GM12878 (cell line): ENCODE results near the gene CMSS1. TPM values are rescaled to one million over a fixed set of nuclear protein-coding genes. Genes with fewer than 3 reads are reported as not detected.

Experiments used
- ATAC-seq: fragments of 200-7000 bp; cut with Tn5 transposase; 3 replicates; pipeline ENCODE4 v1.9.1; 2020; ENCODE audit warnings: mild to moderate bottlenecking, moderate library complexity
- BruUV-seq: library from RNA; stranded (reverse); fragments of 400-500 nt; replicated peaks from 2 replicates; lab custom pipeline; 2021; lab: Mats Ljungman, UMichigan
- CTCF ChIA-PET: fragments of 300-600 bp; sonication (Branson Sonifier 250); formaldehyde crosslinking; extraction: SDS; loops from one replicate; lab custom pipeline; 2021; ENCODE audit warnings: inconsistent platforms; lab: Yijun Ruan, JAX
- POLR2A ChIA-PET: fragments of 350-600 bp; formaldehyde crosslinking; extraction: SDS; loops from one replicate; lab custom pipeline; 2021; ENCODE audit warnings: inconsistent platforms; lab: Charles Lee
- RAD21 ChIA-PET: fragments of 300-600 bp; sonication (Branson Sonifier 250); formaldehyde crosslinking; loops from one replicate; lab custom pipeline; 2023; ENCODE audit warnings: antibody characterized with exemption; ENCODE audit not compliant: unreplicated experiment; lab: Charles Lee
- SMC1A ChIA-PET: fragments of 300-600 bp; sonication (Branson Sonifier 250); formaldehyde crosslinking; loops from one replicate; lab custom pipeline; 2023; ENCODE audit not compliant: unreplicated experiment, uncharacterized antibody; lab: Charles Lee
- DNase-seq: peaks from one replicate; pipeline ENCODE4 v3.0.0-alpha.2; 2011; ENCODE audit warnings: low read depth, low spot score
- FAIRE-seq: peaks from 3 replicates; lab custom pipeline; 2011; peaks lifted over from hg19 to GRCh38; lab: Jason Lieb, UNC
- H2AFZ ChIP-seq: 2 replicates; pipeline ENCODE4 v1.6.0; 2011; ENCODE audit warnings: low read depth, low read length, control low read depth; ENCODE audit not compliant: control insufficient read depth
- H3K27ac ChIP-seq: 2 replicates; pipeline ENCODE4 v1.5.1; 2011; ENCODE audit warnings: control low read depth; ENCODE audit not compliant: control insufficient read depth, insufficient read depth
- H3K27me3 ChIP-seq, 2 experiments: replicated peaks in 1 of 2; 2 replicates each; pipeline versions ENCODE4 v1.6.0 to v1.6.1; 2011; ENCODE audit warnings: low read length in 1 of 2; ENCODE audit not compliant: control insufficient read depth in 2 of 2, insufficient read depth in 2 of 2
- H3K36me3 ChIP-seq, 2 experiments: 2 replicates each; pipeline ENCODE4 v1.5.1; 2011; ENCODE audit warnings: low read length in 1 of 2; ENCODE audit not compliant: control insufficient read depth in 2 of 2, insufficient read depth in 2 of 2
- H3K4me1 ChIP-seq: 2 replicates; pipeline ENCODE4 v1.6.1; 2011; ENCODE audit warnings: mild to moderate bottlenecking, low read length, moderate library complexity, mixed read lengths; ENCODE audit not compliant: control insufficient read depth, insufficient read depth
- H3K4me2 ChIP-seq: 2 replicates; pipeline ENCODE4 v1.6.0; 2011; ENCODE audit warnings: control low read depth; ENCODE audit not compliant: control insufficient read depth, insufficient read depth
- H3K4me3 ChIP-seq: fragments of 200-600 bp; sonication (generic); 2 replicates; pipeline ENCODE4 v1.5.1; 2016
- H3K79me2 ChIP-seq: 2 replicates; pipeline ENCODE4 v1.6.0; 2011; ENCODE audit warnings: low read length; ENCODE audit not compliant: control insufficient read depth, insufficient read depth
- H3K9ac ChIP-seq: 2 replicates; pipeline ENCODE4 v1.8.0; 2011; ENCODE audit warnings: low read length, control low read depth, mixed read lengths; ENCODE audit not compliant: control insufficient read depth, insufficient read depth
- H3K9me3 ChIP-seq: replicated peaks from 3 replicates; pipeline ENCODE4 v1.5.1; 2011; ENCODE audit warnings: mild to moderate bottlenecking, low read length; ENCODE audit not compliant: control insufficient read depth, insufficient read depth
- H4K20me1 ChIP-seq: 2 replicates; pipeline ENCODE4 v1.6.0; 2011; ENCODE audit not compliant: control insufficient read depth, insufficient read depth
- HDAC2 ChIP-seq: fragments of 200-600 bp; sonication (generic); IDR thresholded peaks from 2 replicates; pipeline ENCODE4 v1.6.1; 2017
- SMARCA5 ChIP-seq: fragments of 450-650 bp; IDR thresholded peaks from 2 replicates; pipeline ENCODE4 v1.6.1; 2017; ENCODE audit warnings: mild to moderate bottlenecking
- SUZ12 ChIP-seq: fragments of 200-600 bp; sonication (generic); IDR thresholded peaks from one replicate; pipeline ENCODE4 v1.6.1; 2018; ENCODE audit warnings: antibody characterized with exemption, mild to moderate bottlenecking; ENCODE audit not compliant: unreplicated experiment
- YBX1 ChIP-seq: fragments of 450-650 bp; IDR thresholded peaks from 2 replicates; pipeline ENCODE4 v1.6.1; 2016; ENCODE audit warnings: antibody characterized with exemption
- ZSCAN29 ChIP-seq: fragments of 450-650 bp; IDR thresholded peaks from 2 replicates; pipeline ENCODE4 v1.6.1; 2017; ENCODE audit warnings: mild to moderate bottlenecking, moderate library complexity
- whole genome bisulfite sequencing: methylation state at CpG from one replicate; pipeline ENCODE4 v1.1.6; 2016; ENCODE audit warnings: low lambda C conversion rate; ENCODE audit not compliant: insufficient replicate concordance, insufficient coverage; ENCODE audit errors: missing lambda C conversion rate; 5-methylcytosine and 5-hydroxymethylcytosine counted together
- in situ Hi-C: fragments of 300-500 bp; cut with MboI; formaldehyde crosslinking; loops from 9 replicates; pipeline ENCODE4 v1.14.3; 2018; ENCODE audit warnings: mixed read lengths
- intact Hi-C: fragments of 100-400 bp; cut with micrococcal nuclease; formaldehyde crosslinking; loops from one replicate; pipeline ENCODE4 v1.14.2; 2022; ENCODE audit not compliant: unreplicated experiment
- polyA plus RNA-seq, 11 experiments: library from polyadenylated mRNA; depleted of rRNA in 4 of 11; unstranded in 6 of 11; stranded (reverse) in 5 of 11; fragments of >200 nt; fragmentation: Nextera tagmentation in 4 of 11; fragmentation: Illumina TruSeq in 1 of 11; extraction: Ambion mirVana in 4 of 11; extraction: Trizol in 1 of 11; gene quantifications; 1 replicate in 1 of 11; 2 replicates in 10 of 11; pipeline versions ENCODE4 v1.2.1 to v1.2.3, GENCODE V29; 2011 to 2016; ENCODE audit warnings: inconsistent platforms in 2 of 11, missing spikeins in 2 of 11, low read depth in 1 of 11
- total RNA-seq, 4 experiments: library from RNA; depleted of rRNA in 3 of 4; stranded (reverse); fragments of >200 nt in 3 of 4; fragmentation: Illumina TruSeq in 1 of 4; extraction: Trizol in 1 of 4; gene quantifications; 2 replicates each; pipeline versions ENCODE4 v1.2.1 to v1.2.3, GENCODE V29; 2013 to 2021
- TF ChIP-seq, protein P1 (sequence below): fragments of 450-650 bp; IDR thresholded peaks from 2 replicates; pipeline ENCODE4 v1.6.1; 2017; ENCODE audit warnings: low read depth, mild to moderate bottlenecking, moderate library complexity
- TF ChIP-seq, protein P2 (sequence below): fragments of 450-650 bp; IDR thresholded peaks from 2 replicates; pipeline ENCODE4 v1.6.1; 2018; ENCODE audit warnings: borderline replicate concordance, mild to moderate bottlenecking; ENCODE audit not compliant: partially characterized antibody

Gene CMSS1
- total and polyA plus RNA-seq, 10 of the 15 experiments (the other 5 are each of a cell fraction or from before 2014, with no cell fraction given): 31.0 to 118 (median 70.1) TPM

DNA sequence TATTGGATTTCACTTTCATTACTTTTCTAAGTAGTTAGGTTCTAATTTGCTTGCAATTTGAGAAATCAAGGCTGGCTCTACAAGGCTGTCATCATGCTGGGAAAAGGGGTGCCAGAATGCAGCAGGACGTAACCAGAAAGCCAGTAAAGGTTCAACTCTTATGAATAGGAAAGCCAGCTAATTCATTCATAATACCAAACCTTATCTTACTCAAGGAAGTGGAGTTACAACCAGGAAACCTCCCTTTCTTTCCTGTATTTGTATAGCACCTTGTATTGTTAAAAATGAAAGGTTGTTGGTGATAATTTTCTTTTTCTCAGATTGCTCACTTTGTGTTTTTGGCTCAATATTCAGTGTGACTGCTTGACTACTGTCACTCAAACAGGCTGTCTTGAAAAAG is 187.3 kb downstream of the CMSS1 start:
- DNase-seq (no peak), FAIRE-seq (no peak), ATAC-seq (no peak)
- Histone ChIP-seq H2AFZ (no peak overlapping the region), H3K4me3 (no peak overlapping the region), H3K9ac (no peak overlapping the region), H3K4me1 (peaks cover 2% of the 10 kb centered on the region; the same call in 1 of the 2 replicates), H3K27me3 (no peaks in the 10 kb centered on the region), H3K4me2 (no peak overlapping the region; the same call in 1 of the 2 replicates), H3K9me3 (no peaks in the 10 kb centered on the region), H3K79me2 (no peaks in the 10 kb centered on the region), H3K36me3 (no peaks in the 10 kb centered on the region), H3K27ac (no peak overlapping the region), H4K20me1 (no peaks in the 10 kb centered on the region)
- ChIA-PET CTCF (no interaction called here), POLR2A (no interaction called here), RAD21 (no interaction called here), SMC1A (interaction anchor here (1.0 to 1.4 kb wide), 2 partner anchors 13 to 31 kb away, joined by 3 to 4 read pairs; no protein-coding TSS in a partner anchor)
- TF ChIP-seq YBX1 (no peak), SMARCA5 (no peak), SUZ12 (no peak), HDAC2 (no peak), ZSCAN29 (no peak)
- TF ChIP-seq, protein P1, sequence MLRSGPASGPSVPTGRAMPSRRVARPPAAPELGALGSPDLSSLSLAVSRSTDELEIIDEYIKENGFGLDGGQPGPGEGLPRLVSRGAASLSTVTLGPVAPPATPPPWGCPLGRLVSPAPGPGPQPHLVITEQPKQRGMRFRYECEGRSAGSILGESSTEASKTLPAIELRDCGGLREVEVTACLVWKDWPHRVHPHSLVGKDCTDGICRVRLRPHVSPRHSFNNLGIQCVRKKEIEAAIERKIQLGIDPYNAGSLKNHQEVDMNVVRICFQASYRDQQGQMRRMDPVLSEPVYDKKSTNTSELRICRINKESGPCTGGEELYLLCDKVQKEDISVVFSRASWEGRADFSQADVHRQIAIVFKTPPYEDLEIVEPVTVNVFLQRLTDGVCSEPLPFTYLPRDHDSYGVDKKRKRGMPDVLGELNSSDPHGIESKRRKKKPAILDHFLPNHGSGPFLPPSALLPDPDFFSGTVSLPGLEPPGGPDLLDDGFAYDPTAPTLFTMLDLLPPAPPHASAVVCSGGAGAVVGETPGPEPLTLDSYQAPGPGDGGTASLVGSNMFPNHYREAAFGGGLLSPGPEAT: no peak
- TF ChIP-seq, protein P2, sequence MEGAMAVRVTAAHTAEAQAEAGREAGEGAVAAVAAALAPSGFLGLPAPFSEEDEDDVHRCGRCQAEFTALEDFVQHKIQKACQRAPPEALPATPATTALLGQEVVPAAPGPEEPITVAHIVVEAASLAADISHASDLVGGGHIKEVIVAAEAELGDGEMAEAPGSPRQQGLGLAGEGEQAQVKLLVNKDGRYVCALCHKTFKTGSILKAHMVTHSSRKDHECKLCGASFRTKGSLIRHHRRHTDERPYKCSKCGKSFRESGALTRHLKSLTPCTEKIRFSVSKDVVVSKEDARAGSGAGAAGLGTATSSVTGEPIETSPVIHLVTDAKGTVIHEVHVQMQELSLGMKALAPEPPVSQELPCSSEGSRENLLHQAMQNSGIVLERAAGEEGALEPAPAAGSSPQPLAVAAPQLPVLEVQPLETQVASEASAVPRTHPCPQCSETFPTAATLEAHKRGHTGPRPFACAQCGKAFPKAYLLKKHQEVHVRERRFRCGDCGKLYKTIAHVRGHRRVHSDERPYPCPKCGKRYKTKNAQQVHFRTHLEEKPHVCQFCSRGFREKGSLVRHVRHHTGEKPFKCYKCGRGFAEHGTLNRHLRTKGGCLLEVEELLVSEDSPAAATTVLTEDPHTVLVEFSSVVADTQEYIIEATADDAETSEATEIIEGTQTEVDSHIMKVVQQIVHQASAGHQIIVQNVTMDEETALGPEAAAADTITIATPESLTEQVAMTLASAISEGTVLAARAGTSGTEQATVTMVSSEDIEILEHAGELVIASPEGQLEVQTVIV: no peak
- in situ Hi-C loops: no loop called here
- BruUV-seq: no TSS peak
- WGBS: 100% methylated on average over 1 of the region's 1 CpG
- intact Hi-C loops: no loop called here
